ENCODE results near the gene RBM11.

Gene RBM11

GRCh38 chr21:14273736-14274538 is 58.0 kb downstream of the RBM11 start:
- Histone ChIP-seq H3K36me3 (ENCODE audit: insufficient read depth, low read length) (no peaks in the 10 kb centered on the region), H3K4me3 (no peak overlapping the region), H3K9me3 (ENCODE audit: low read depth, low read length) (no peaks in the 10 kb centered on the region), H3K27ac (no peak overlapping the region), H3K9ac (ENCODE audit: insufficient read length) (no peak overlapping the region)
- DNase-seq (ENCODE audit: low read depth, low spot score), result no peak
- TF ChIP-seq POLR2AphosphoS5 (IDR thresholded peaks at IDR 0.05; ENCODE audit: borderline replicate concordance, low read depth, low read length) (no peak), EZH2 (IDR thresholded peaks at IDR 0.05) (no peak), FOXP2 (optimal IDR thresholded peaks at IDR 0.05; ENCODE audit: control extremely low read depth, extremely low read length, insufficient read depth) (no peak)

DNA sequence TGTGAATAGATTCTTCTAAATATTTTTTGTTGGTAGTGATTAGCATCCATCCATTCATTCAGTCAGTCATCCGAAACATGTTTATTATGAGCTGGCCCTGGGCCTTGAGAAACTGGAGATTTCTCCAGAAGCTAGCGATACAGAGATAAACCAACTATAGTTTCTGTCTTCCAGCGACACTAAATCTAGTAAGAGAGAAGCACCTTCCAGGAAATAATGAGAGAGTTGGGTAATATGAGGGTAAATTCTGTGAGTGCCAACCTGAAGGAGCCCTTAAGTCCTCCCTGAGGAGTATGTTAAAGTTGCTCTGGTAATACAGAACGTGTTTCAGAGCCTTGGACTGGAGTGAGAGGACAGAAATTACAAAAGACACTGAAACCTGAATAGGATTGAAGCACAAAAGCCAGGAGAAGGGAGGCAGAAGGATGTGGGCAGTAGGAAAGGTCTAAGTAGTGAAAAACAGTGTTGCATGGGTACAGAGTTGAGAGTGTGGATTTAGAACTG is 59.8 kb downstream of the RBM11 start:
- no peak for TF ChIP-seq FOXP2 (optimal IDR thresholded peaks at IDR 0.05; ENCODE audit: control extremely low read depth, extremely low read length, insufficient read depth)
- TF ChIP-seq EZH2 (IDR thresholded peaks at IDR 0.05), result no peak
- TF ChIP-seq POLR2AphosphoS5 (IDR thresholded peaks at IDR 0.05; ENCODE audit: borderline replicate concordance, low read depth, low read length), result no peak
- no peak overlapping the region for H3K27ac ChIP-seq
- no peaks in the 10 kb centered on the region for H3K9me3 ChIP-seq (ENCODE audit: low read depth, low read length)
- H3K4me3 ChIP-seq, result no peak overlapping the region
- H3K9ac ChIP-seq (ENCODE audit: insufficient read length), result no peak overlapping the region
- no peaks in the 10 kb centered on the region for H3K36me3 ChIP-seq (ENCODE audit: insufficient read depth, low read length)
- no peak for DNase-seq (ENCODE audit: low read depth, low spot score)

Measured in SK-N-MC (cell line).